DMS 273 (cell line): ENCODE measurements around the gene RHBDD1.
A peak's percentile ranks its signal among the peaks of the same experiment; 100 is the strongest.
"Not testable (repeated sequence)": the region's sequence is repeated elsewhere in the genome, so short reads cannot be mapped to it uniquely, and the experiment has no call there.

Experiments
- DNase-seq: peaks from one replicate; lab custom pipeline; 2025; ENCODE audit not compliant: unreplicated experiment; lab: John Stamatoyannopoulos, UW

RHBDD1 gene

DNA sequence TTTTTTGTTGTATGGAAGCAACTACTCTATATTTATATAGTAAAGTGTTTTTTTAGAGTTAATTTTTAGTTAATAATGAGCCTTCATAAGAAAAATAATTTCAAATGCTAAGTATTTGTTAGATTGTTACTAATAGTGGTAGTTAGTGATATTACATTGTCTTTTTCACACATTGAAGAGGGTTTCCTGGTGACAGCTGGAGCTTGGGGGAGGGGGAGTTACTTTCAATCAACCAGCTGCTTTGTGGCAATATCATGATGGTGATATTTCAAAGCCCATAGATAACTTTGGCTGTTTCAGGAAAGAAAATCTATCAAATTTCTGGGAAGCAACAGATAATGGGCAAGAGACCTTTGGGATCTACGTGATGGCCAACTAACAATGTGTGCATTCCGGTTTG, 4.1 kb downstream of the RHBDD1 start:
- peak; percentile 73 for DNase-seq

- not testable (repeated sequence) for DNase-seq
Observed at GRCh38 chr2:226843001-226843400, 7.1 kb downstream of the RHBDD1 start.

GRCh38 chr2:226845386-226846116, 9.7 kb downstream of the RHBDD1 start:
- no peak for DNase-seq

DNA sequence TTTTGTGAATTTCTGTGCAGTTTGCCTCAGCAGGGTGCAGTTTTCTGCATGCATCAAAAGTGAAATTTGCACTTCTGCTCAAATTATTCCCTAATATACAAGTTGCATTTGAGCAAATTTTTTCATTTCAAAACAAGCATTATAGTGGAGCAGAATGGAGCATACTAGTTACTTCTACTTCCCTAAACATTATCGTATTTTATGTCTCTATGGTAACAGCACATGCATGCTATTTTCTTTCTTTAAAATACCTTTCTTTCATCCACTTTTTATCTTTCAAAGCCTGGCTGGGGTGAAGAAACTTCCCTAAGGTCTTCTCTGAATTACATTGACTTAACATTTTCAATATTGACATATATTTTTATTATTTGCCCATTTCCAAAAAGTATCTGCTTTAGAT, 11.2 kb downstream of the RHBDD1 start:
- no peak for DNase-seq

- no peak for DNase-seq
Observed at GRCh38 chr2:226847511-226847910, 11.7 kb downstream of the RHBDD1 start.

GRCh38 chr2:226849349-226849748, 13.5 kb downstream of the RHBDD1 start:
- no peak for DNase-seq

GRCh38 chr2:226850024-226850423, 14.2 kb downstream of the RHBDD1 start:
- DNase-seq: no peak

- no peak for DNase-seq
Observed at GRCh38 chr2:226855787-226856186, 19.9 kb downstream of the RHBDD1 start.

- DNase-seq: no peak
Observed at GRCh38 chr2:226860087-226860486, 24.2 kb downstream of the RHBDD1 start.

- DNase-seq: no peak
Observed at GRCh38 chr2:226862623-226863022, 26.8 kb downstream of the RHBDD1 start.

- DNase-seq: no peak
Observed at GRCh38 chr2:226865273-226865672, 29.4 kb downstream of the RHBDD1 start.

DNA sequence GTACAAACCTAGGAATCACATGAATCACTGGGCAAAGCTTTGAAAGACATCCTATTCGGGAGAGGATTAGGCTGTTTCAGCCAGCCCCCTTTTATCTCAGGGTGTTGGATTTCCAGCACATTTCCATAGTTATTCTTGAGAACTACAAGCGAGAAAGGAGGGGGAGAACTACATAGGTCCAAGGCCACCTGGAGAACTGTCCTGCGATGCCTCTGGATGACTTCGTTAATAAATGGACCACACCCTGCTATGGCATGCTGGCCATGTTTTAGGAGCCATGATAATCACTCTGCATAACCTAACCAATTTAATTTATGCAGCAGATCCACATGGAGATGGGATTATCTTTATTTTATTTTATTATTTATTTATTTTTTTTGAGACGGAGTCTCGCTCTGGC, 29.9 kb downstream of the RHBDD1 start:
- DNase-seq: no peak

- no peak for DNase-seq
Observed at GRCh38 chr2:226868331-226869162, 32.7 kb downstream of the RHBDD1 start.

GRCh38 chr2:226869371-226869770, 33.5 kb downstream of the RHBDD1 start:
- no peak for DNase-seq

DNA sequence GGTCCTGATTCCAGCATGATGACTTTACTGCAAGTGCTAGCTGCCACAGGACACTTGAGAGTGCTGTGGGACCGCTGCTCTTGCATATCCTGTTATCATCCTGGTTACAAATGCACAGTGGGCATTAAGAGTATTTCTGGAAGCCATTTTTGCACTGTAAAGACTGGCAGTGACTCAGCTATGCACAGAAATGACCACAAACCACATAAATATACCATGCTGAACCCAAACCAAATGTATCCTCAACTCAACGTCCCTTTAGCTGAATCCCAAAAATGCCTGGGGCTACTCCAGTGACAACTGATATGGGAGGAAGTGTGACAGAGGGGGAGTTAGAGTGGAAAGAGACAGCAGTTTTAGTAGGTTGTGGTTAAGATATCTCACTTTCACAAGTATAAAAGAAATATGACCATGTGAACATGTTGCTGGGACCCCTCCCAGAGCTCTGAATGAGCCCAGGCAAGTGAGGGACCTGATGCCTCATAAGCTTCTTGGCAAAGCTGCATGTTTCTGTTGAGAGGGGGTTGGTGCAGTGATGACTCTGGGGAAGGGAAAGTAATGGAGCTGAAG, 37.3 kb downstream of the RHBDD1 start:
- no peak for DNase-seq

DNA sequence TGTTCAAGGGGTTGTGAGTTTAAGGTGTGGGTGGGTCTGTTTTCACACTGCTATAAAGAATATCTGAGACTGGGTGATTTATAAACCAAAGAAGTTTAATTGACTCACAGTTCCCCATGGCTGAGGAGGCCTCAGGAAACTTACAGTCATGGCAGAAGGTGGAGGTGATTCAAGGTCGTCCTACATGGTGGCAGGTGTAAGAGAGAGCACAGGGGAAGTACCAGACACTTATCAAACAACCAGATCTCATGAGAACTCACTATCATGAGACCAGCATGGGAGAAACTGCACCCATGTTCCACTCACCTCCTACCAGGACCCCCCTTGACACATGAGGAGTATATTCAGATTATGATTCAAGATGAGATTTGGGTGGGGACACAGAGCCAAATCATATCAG, 38.0 kb downstream of the RHBDD1 start:
- DNase-seq: no peak

DNA sequence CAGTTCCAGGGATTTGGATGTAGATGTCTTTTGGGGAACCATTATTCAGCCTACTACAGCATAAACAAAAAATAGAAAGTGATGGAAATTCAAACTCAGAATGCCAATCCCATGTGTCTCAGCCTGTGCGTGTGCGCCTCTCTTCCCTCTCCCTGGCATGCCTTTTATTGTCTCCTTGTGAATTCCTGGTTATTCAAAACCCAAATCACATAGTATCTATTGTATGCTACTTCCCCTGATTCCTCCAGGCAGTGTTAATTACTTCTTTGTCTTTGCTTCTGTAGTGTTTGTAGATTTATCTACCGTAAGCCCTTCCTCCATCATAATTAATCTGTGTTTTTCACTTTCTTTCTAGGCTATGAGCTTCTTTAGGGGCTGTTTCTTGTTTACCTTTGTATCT, 38.9 kb downstream of the RHBDD1 start:
- DNase-seq: no peak

GRCh38 chr2:226875438-226876225, 39.8 kb downstream of the RHBDD1 start:
- no peak for DNase-seq

DNA sequence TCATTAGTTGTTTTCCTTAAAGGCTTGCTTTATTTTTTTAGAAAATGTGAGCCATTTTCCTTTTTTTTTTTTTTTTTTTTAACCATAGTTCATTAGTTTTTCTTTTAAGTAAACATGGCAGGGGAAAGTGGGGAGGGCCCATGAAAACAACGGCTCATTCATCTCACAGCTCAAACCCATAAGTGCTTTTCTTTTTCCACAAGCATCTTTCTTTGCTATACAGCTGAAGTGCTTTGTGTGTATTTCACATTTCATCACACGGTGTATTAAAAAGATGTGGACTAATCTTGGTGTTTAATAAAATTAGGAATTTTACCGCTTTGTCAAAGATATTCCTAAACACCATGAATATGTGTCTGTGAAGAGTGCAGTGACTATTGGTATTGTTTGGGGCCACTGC, 41.6 kb downstream of the RHBDD1 start:
- DNase-seq: no peak

DNA sequence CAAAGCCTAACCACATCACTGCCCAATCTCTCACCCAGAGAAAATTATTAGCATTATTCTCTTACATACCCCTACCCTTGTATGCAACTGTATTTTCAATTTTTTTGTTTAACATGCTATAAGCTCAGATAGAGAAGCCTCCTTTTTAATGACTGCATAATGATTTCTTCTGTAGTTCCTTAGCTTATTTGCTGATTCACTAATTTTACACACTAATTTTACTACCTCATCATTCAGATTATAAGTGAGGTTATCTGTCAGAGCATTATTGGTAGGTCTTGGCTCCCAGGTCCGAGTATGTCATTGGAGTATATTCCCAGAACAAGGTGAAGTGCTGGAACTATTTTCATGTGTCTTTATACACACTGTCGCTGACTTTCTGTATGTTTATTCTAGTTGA, 45.4 kb downstream of the RHBDD1 start:
- DNase-seq: no peak

GRCh38 chr2:226882606-226883005, 46.8 kb downstream of the RHBDD1 start:
- DNase-seq: no peak
